ENCODE data around the gene PCED1A. TPM values are rescaled to one million over a fixed set of nuclear protein-coding genes. Genes with fewer than 3 reads are reported as not detected.

The PCED1A gene
- total RNA-seq, 6 donors from 2014 or later, result 28.7 to 185 (median 49.1) TPM

DNA sequence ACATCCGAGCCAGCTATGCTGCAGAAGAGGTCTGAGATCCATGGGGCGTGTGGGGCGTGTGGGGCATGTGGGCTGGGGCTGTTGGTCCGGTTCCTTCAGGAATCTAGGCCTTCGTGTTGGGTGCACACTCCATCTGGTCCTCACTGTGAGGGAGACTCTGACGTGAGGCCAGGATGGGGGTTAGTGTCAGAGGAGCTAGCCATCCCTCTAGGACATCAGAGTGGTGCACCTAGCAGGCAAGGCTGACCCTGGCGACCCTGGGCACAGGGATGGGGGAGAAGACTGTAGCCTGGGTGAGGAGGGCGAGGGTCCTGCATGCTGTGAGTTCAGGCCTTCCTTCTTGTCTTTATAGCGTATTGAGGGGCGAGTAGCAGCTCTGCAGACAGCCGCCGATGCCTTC lies 24.2 kb upstream of the PCED1A start:
- no peak for ATAC-seq (ENCODE audit: low FRiP score in 2 of 2)
- no peak overlapping the region for H3K4me3 ChIP-seq
- 93 to 97% methylated on average over 6 to 12 of the region's 12 CpGs for WGBS, 2 donors
- no peak for TF ChIP-seq POLR2AphosphoS5 (IDR thresholded peaks at IDR 0.05)
- no peak for TF ChIP-seq EP300 (IDR thresholded peaks at IDR 0.05)
- TF ChIP-seq, protein P1, sequence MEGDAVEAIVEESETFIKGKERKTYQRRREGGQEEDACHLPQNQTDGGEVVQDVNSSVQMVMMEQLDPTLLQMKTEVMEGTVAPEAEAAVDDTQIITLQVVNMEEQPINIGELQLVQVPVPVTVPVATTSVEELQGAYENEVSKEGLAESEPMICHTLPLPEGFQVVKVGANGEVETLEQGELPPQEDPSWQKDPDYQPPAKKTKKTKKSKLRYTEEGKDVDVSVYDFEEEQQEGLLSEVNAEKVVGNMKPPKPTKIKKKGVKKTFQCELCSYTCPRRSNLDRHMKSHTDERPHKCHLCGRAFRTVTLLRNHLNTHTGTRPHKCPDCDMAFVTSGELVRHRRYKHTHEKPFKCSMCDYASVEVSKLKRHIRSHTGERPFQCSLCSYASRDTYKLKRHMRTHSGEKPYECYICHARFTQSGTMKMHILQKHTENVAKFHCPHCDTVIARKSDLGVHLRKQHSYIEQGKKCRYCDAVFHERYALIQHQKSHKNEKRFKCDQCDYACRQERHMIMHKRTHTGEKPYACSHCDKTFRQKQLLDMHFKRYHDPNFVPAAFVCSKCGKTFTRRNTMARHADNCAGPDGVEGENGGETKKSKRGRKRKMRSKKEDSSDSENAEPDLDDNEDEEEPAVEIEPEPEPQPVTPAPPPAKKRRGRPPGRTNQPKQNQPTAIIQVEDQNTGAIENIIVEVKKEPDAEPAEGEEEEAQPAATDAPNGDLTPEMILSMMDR (IDR thresholded peaks at IDR 0.05), result no peak
- no peak for TF ChIP-seq POLR2A (IDR thresholded peaks at IDR 0.05)
- H3K9me3 ChIP-seq, result no peaks in the 10 kb centered on the region
- peaks cover 6 to 67% (median 54%) of the 10 kb centered on the region in 4 donors for H3K36me3 ChIP-seq
- no peak for DNase-seq
- H3K4me1 ChIP-seq, result peaks cover 0 to 3% (median 0%) of the 10 kb centered on the region in 4 donors
- no peaks in the 10 kb centered on the region for H3K27me3 ChIP-seq
- no peak overlapping the region for H3K27ac ChIP-seq

DNA sequence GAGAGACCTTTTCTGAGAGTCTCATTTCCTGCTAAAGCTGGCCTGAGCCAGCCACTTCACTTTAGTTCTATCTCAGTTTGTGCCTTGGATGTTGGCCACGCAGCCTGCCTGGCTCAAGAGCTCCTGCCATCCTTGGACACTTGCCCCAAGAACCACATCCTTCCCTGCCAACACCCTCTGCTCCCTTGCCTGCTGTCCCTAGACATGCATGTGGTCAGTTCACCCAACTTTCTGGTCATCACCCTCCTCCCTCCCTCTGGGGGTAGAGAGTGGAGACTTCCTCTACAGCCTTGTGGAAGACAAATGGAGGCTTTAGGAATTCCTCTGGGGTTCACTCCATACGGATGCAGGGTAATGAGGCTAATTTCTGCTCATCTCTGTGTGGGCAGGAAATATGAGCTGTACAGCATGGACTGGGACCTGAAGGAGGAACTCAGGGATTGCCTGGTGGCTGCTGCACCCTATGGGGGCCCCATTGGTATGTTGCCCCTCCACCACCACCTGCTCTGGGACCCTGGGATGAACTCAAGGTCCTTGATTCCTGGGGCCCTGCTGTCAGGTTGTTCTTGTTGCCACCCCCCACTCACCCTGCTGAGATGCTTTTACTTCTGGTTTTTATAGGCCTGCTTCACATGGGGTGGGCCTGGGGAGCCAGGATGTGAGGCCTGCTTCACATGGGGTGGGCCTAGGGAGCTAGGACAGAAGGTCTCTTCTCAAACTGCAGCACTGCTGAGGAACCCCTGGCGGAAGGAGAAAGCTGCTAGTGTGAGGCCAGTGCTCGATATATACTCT lies 19.1 kb upstream of the PCED1A start:
- WGBS, 2 donors, result 80 to 85% methylated on average over 4 of the region's 4 CpGs
- no peaks in the 10 kb centered on the region for H3K9me3 ChIP-seq
- ATAC-seq (ENCODE audit: low FRiP score in 2 of 2), result no peak

DNA sequence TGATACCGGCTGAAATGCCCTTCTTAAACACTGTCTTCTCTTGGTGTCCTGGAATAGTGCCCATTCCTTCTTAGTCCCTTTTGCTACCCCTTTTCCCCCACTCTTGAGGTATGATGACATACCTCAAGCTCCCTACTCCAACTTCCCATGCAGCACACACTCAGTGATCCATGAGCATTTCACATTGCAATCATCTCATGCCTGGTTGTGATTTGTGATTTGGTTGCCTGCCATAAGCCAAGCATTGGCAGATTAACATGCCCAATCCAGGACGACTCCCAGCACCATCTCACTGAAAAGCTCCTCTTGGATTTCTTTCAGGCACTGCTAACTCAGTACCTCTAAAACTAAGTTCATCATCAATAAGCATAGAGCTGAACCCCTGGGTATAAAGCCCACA lies 18.1 kb upstream of the PCED1A start:
- no peaks in the 10 kb centered on the region for H3K9me3 ChIP-seq
- no peak overlapping the region for H3K4me3 ChIP-seq
- no peak for TF ChIP-seq POLR2AphosphoS5 (IDR thresholded peaks at IDR 0.05)
- TF ChIP-seq EP300 (IDR thresholded peaks at IDR 0.05), result no peak
- TF ChIP-seq POLR2A (IDR thresholded peaks at IDR 0.05), result no peak
- TF ChIP-seq, protein P1 (IDR thresholded peaks at IDR 0.05), result no peak
- no peak for DNase-seq
- H3K36me3 ChIP-seq, result peaks cover 6 to 36% (median 33%) of the 10 kb centered on the region in 4 donors
- no peak for ATAC-seq (ENCODE audit: low FRiP score in 2 of 2)
- H3K4me1 ChIP-seq, result peaks cover 0 to 10% (median 0%) of the 10 kb centered on the region in 4 donors
- H3K27me3 ChIP-seq, result no peaks in the 10 kb centered on the region
- whole genome bisulfite sequencing, 2 donors, result 94% methylated on average over 2 of the region's 2 CpGs
- no peak overlapping the region for H3K27ac ChIP-seq

More for the DNA sequence above, 19.1 kb upstream of the PCED1A start:
- H3K27me3 ChIP-seq, result no peaks in the 10 kb centered on the region
- no peak for DNase-seq
- H3K27ac ChIP-seq, result no peak overlapping the region
- peaks cover 6 to 45% (median 41%) of the 10 kb centered on the region in 4 donors for H3K36me3 ChIP-seq
- H3K4me1 ChIP-seq, result peaks cover 0 to 10% (median 0%) of the 10 kb centered on the region in 4 donors
- H3K4me3 ChIP-seq, result no peak overlapping the region
- TF ChIP-seq POLR2A (IDR thresholded peaks at IDR 0.05) (no peak), EP300 (IDR thresholded peaks at IDR 0.05) (no peak), POLR2AphosphoS5 (IDR thresholded peaks at IDR 0.05) (no peak)
- TF ChIP-seq, protein P1 (IDR thresholded peaks at IDR 0.05), result no peak

DNA sequence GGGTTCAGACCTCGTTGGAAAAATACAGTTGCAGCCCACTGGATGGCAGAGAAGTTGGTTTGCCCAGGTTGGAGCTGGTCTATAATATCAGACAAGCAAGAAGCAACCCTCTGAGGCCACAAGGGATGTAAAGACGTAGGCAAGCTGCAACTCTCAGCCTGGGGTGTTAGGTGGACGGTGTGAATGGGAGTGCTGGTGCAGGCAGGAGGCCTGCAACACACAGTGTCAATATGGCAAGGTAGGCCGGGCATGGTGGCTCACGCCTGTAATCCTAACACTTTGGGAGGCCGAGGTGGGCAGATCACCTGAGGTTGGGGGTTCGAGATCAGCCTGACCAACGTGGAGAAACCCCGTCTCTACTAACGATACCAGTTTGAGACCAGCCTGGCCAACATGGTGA lies 10.6 kb upstream of the PCED1A start:
- peak in 1 of 2 donors; percentile 13 for ATAC-seq (ENCODE audit: low FRiP score in 2 of 2)
- Histone ChIP-seq H3K4me3 (no peak overlapping the region), H3K9me3 (no peaks in the 10 kb centered on the region), H3K4me1 (peaks cover 0 to 8% (median 2%) of the 10 kb centered on the region in 4 donors), H3K27me3 (no peaks in the 10 kb centered on the region), H3K27ac (no peak overlapping the region), H3K36me3 (no peaks in the 10 kb centered on the region)
- no peak for DNase-seq
- 93 to 95% methylated on average over 10 of the region's 10 CpGs for WGBS, 2 donors
- no peak for TF ChIP-seq POLR2A (IDR thresholded peaks at IDR 0.05)
- no peak for TF ChIP-seq EP300 (IDR thresholded peaks at IDR 0.05)
- no peak for TF ChIP-seq POLR2AphosphoS5 (IDR thresholded peaks at IDR 0.05)
- TF ChIP-seq, protein P1 (IDR thresholded peaks at IDR 0.05), result no peak
